CD4-positive, alpha-beta T cell treated with Interleukin-12 subunit alpha and Interleukin-12 subunit beta, for 1 hour (primary cell): ENCODE measurements around the gene ID2.
A peak's percentile ranks its signal among the peaks of the same experiment; 100 is the strongest.

Experiments used
- DNase-seq: peaks from one replicate; pipeline ENCODE4 v3.0.0-alpha.2; 2020

ID2 gene, protein sequence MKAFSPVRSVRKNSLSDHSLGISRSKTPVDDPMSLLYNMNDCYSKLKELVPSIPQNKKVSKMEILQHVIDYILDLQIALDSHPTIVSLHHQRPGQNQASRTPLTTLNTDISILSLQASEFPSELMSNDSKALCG

GRCh38 chr2:8681786-8682692, at the start of gene ID2:
Gene ID2 (plus strand): TSS chr2:8682056. CDS start chr2:8682166, 110 bp downstream.
- peak; percentile 99 for DNase-seq

DNA sequence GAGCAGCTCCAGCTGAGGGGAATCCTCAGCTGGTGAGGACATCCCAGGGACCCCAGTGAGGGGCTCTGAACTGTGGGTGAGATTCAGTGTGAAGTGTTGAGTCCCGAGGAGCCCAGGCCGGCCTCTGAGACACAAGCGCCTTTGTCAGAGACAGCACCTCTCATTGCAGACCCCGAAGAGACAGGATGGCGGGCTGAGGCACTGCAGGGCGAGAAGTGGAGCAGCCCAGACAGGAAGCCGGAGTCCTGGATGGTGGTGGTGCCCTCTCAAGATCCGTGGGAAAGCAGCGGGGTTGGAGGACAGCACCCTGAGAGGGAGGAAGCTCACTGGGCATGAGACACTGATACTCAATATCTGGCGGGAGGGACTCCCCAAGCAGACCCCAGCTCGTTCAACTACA, 49.1 kb upstream of the ID2 start:
- no peak for DNase-seq

- DNase-seq, result no peak
These were observed 48.6 kb upstream of the ID2 start for GRCh38 chr2:8633186-8633734.

GRCh38 chr2:8633735-8634313, 48.0 kb upstream of the ID2 start:
- DNase-seq, result no peak

GRCh38 chr2:8634466-8635172, 47.2 kb upstream of the ID2 start:
- no peak for DNase-seq

DNA sequence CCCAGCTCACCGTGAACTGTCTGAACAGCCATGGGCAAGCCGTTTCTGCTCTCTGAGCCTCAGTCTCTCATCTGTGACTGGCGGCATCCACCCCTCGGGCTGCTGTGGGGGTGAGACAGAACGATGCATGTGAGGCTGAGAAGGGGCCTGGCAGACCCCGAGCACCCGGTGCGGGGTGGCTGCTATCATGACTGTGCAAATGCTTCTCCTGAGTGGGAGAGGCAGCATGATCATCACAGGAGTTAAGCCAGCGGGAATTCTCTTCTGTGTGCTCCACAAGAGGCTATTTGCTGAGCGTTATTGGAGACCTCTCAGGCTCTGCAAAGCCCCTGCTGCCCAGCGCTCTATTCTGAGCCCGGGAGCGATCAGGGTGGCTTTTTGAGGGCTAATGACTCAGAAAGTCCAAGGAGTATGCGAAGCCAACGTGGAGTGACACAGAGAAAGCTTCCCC, 45.8 kb upstream of the ID2 start:
- DNase-seq, result no peak

DNA sequence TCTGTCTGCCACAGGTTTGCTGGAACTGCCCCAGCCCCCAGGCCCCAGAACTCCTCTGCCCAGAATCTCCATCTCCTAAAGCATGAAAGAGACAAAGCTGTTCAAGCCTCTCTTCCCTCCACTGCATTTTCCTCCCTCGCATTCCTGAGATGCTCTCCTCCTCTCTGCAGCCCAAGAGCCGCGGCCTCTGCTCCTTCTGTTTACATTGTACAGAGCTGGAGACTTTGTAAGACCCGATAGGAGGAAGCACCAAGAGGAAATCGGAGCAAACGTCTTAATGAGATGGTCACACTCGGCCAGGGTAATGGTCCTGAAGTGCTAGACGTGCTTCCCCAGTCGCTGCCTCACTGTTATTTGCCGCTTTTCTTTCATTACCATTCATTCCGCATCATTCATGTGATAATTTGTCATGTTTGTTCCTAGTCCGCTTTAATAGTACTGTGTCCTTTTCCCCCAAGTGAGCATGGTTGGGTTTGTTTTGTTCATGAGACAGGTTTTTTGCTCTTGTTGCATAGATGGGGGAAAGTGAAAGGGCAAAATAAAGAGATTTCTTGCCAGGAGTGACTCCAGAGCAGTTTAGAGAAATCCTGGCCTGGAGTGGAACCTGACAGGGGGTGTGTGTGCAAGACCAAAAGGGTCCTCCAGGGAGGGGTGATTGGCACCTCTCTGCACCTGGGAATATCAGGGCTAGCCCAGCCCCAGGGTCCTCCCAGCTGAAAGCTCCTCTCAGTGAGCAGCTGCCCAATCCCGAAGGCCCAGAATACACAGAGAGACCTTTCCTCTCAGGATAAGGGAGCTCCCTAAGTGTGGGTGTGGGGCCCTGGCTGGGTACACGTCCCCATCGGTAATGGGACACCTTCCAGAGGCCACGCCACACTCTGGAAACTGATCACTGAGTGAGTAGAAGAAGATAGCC, 44.9 kb upstream of the ID2 start:
- no peak for DNase-seq

DNA sequence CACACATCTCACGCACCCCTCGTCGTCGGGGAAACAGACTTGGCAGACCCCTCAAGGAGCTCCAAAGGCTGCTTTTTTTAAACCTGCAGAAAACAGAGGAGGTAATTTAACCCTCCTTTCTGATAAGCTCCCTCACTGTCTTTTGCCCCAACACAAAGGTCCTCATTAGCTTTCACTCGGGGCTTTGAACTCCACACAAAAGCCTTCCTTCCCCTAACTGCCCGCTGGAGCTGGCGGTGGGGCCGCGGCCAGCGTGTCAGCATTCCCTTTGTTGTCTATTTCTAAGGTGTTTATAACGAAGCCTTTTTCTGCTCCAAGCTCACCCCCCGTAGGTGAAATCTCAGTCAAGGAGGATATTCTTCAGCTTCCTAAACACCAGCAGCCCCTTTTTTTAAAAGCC, 43.5 kb upstream of the ID2 start:
- DNase-seq, result no peak

- DNase-seq, result no peak
These were observed 42.7 kb upstream of the ID2 start for GRCh38 chr2:8639122-8639635.

GRCh38 chr2:8640498-8640897, 41.4 kb upstream of the ID2 start:
- DNase-seq, result no peak

DNA sequence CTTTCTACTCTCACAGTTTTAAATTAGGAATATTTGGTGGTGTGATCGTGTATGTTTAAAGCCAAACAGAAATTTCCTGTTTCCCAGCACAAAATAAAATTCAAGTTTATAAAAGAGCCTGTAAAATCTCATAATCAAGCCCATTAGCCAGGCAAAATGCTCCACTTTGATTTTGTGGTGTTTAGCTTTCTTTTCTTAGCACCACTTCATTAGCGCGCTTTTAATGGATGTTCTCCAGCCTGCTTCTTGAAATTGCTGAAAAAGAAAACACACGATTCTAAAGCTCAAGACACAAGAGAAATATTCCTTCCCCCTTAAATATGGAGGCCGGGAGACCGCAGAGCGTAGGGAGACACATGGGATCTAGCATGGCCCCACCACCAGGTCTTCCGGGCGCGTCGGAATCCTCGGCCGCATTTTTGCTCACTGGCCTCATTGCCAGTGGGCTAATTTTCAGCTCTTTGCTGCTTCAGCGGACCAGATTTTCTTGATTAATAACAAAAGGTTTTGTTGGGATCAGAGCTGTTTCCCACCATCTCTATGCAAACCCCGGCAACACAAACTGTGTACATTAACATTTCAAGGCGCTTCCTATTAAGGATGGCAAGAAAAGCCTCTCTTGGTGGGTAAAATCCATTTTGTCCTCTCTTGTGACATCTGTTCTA, 40.4 kb upstream of the ID2 start:
- no peak for DNase-seq

- DNase-seq, result no peak
These were observed 39.3 kb upstream of the ID2 start for GRCh38 chr2:8642366-8643068.

DNA sequence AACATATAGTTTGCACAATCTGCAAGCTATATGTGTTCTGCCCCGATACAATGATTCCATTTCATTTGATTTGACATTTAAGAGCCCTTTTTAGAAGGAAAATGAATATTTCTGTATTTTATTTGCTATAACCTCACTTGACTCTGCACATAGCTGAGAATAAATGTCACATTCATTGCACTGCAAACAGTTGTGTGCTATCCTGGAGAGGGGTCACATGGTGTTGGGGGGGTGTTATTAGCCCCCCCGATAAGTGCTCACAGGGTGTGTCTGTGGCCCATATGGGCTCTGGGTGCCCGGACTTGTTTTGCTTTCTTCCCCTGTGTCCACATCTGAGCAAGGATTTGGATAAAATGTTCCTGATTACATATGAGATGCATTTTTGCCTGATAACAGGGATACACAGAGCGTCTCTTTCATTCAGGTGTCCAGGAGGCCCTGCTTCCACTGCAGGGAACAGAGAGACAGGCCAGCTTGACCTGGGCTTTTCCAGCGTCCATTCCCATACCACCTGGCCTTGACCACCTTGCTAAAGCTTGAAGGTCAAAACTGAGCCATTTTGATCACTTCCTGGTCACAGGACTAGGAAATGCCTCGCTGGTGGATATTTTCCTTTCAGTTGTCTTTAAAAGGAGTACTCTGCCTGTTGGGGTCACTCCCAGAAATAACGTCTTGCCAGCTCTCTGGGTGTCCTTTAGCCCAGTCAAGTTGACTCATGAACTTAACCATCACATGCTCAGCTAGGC, 38.4 kb upstream of the ID2 start:
- no peak for DNase-seq

- no peak for DNase-seq
These were observed 37.9 kb upstream of the ID2 start for GRCh38 chr2:8643996-8644356.

DNA sequence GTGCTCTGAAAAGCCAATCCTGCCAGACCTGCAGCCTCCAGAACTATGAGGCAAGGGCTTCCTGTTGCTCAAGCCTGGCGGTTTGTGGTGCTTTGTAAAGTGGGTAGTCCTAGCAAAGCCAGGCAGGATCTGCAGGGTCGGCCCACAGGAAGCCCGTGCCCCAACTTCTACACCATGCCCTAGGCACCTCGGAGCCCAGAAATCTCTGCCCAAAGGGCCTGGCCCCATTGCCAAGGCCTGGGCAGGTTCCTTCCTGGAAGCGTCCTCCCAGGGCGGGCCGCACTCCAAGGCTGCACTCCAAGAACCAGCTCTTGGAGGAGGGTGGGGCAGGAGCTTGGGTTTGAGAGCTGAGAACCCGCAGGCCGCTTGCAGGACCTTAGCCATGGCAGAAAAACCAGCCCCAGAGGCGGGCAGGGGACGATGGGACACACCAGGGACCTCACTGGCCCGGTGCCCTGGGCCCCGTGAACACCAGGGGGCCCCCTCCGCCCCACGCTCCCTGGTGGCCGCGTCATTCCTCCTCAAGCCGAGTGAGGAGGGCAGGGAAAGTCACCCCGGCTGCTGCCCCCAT, 37.2 kb upstream of the ID2 start:
- DNase-seq, result peak; percentile 6

GRCh38 chr2:8645176-8645831, 36.6 kb upstream of the ID2 start:
- DNase-seq, result no peak

- no peak for DNase-seq
These were observed 35.0 kb upstream of the ID2 start for GRCh38 chr2:8646731-8647461.

GRCh38 chr2:8647462-8647857, 34.4 kb upstream of the ID2 start:
- DNase-seq, result no peak
